Vagina (tissue), 2 donors: ENCODE data around the gene SLC4A1.

Experiments used
- CTCF ChIP-seq, 3 experiments: fragments of 450-650 bp in 2 of 3; fragments of 200-600 bp in 1 of 3; sonication (generic) in 1 of 3; IDR thresholded peaks; one replicate each; pipeline ENCODE4 v1.5.1; 2017 to 2019; ENCODE audit warnings: antibody characterized with exemption in 3 of 3, mild to moderate bottlenecking in 2 of 3, moderate library complexity in 2 of 3
- POLR2A ChIP-seq, 2 donors: fragments of 450-650 bp; IDR thresholded peaks; one replicate each; pipeline ENCODE4 v1.6.1; 2017; ENCODE audit warnings: antibody characterized with exemption in 2 of 2, mild to moderate bottlenecking in 2 of 2, moderate library complexity in 2 of 2

- TF ChIP-seq CTCF (IDR thresholded peaks at IDR 0.05) (no peak), POLR2A (IDR thresholded peaks at IDR 0.05) (no peak)
These were observed 18.3 kb downstream of the SLC4A1 start for GRCh38 chr17:44249501-44250246.
